ENCODE results near the gene SMNDC1. TPM values are rescaled to one million over a fixed set of nuclear protein-coding genes. Genes with fewer than 3 reads are reported as not detected.

SMNDC1 gene
- total and polyA plus RNA-seq, 10 of the 15 experiments (the other 5 are each of a cell fraction or from before 2014, with no cell fraction given) = 4.6 to 37.2 (median 18.1) TPM

DNA sequence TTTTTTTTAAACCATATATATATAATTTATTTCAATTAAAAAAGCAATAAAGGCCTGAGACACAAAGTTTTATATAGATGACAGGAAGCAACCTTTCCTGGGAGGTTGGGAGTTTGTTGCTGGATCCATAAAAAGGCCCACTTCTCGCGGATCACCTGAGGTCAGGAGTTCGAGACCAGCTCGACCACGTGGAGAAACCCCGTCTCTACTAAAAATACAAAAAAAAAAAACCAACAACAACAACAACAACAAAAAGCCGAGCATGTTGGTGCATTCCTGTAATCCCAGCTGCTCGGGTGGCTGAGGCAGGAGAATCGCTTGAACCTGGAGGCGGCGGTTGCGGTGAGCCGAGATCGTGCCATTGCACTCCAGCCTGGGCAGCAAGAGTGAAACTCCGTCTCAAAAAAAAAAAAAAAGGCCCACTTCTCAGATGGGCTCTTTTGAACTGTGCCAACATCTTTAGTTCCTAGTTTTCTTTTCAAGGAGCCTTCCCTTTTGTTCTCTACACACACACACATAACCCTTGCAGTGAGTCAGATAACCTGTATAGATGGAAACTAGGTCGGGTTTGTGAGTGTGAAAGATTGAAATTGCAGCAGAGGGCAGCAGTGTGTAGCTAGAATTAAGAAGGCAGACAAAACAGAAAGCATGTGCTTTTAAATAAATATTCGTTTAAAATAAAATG, 1.2 kb upstream of the SMNDC1 start (continued):
- TF ChIP-seq, protein P1, sequence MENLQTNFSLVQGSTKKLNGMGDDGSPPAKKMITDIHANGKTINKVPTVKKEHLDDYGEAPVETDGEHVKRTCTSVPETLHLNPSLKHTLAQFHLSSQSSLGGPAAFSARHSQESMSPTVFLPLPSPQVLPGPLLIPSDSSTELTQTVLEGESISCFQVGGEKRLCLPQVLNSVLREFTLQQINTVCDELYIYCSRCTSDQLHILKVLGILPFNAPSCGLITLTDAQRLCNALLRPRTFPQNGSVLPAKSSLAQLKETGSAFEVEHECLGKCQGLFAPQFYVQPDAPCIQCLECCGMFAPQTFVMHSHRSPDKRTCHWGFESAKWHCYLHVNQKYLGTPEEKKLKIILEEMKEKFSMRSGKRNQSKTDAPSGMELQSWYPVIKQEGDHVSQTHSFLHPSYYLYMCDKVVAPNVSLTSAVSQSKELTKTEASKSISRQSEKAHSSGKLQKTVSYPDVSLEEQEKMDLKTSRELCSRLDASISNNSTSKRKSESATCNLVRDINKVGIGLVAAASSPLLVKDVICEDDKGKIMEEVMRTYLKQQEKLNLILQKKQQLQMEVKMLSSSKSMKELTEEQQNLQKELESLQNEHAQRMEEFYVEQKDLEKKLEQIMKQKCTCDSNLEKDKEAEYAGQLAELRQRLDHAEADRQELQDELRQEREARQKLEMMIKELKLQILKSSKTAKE (IDR thresholded peaks at IDR 0.05; ENCODE audit: low read depth, poor library complexity, severe bottlenecking) = peak; percentile 18
- peak; percentile 87 for TF ChIP-seq RAD21 (IDR thresholded peaks at IDR 0.05; ENCODE audit: insufficient read depth, low read depth, low read length)
- TF ChIP-seq NBN (IDR thresholded peaks at IDR 0.05) = peak; percentile 71; the same call in 1 of the 2 replicates
- TF ChIP-seq TAF1 (IDR thresholded peaks at IDR 0.05; ENCODE audit: borderline replicate concordance, low read depth, low read length) = no peak

DNA sequence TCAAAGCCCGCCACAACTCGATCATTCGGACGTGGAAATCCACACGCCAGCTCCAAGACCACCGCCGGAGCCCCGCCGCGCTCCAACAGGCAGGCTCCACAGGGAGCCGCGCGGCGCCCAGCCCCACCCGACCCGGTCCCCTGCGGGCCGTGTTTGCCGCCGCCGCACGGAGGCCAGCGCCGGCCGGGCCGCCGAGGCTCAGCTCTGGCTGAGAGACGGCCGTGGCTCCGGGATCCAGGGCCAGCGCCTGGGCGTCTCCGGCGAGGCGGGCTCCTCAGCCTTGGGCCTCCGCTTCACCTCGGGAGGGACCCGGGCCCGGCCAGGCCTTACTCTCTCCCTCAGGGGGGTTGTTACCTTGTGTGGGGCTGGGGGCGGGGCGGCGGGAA, 333 bp downstream of the SMNDC1 start:
- in situ Hi-C loops (cut with MboI) (loop anchor here (10.0 to 25.0 kb wide), 2 partner anchors 370 to 1833 kb away; no protein-coding TSS in a partner anchor), intact Hi-C loops (cut with micrococcal nuclease; ENCODE audit: unreplicated experiment) (loop anchor here (10.0 kb wide), 2 partner anchors 620 to 700 kb away; no protein-coding TSS in a partner anchor)
- H3K27ac ChIP-seq (ENCODE audit: control insufficient read depth, insufficient read depth) = peak overlapping the region; percentile 88
- H3K9me3 ChIP-seq (replicated peaks; ENCODE audit: control insufficient read depth, insufficient read depth, low read length) = no peaks in the 10 kb centered on the region
- RAD21 ChIA-PET (ENCODE audit: unreplicated experiment) = interaction anchor here (0.6 to 6.9 kb wide), 16 partner anchors 23 to 1833 kb away, joined by 3 to 151 read pairs (median 5); partner anchors contain the start of genes BBIP1, SHOC2 and SMC3
- peak; percentile 72 for ATAC-seq
- no TSS peak for BruUV-seq (replicated peaks)
- no peaks in the 10 kb centered on the region for H3K27me3 ChIP-seq (replicated peaks in 1 of 2; ENCODE audit: control insufficient read depth in 2 of 2, insufficient read depth in 2 of 2, low read length in 1 of 2)
- no peak for FAIRE-seq
- H3K4me3 ChIP-seq = peak overlapping the region; percentile 81
- peak overlapping the region; percentile 92 for H3K9ac ChIP-seq (ENCODE audit: control insufficient read depth, insufficient read depth, low read length)
- peaks cover 47% of the 10 kb centered on the region for H3K79me2 ChIP-seq (ENCODE audit: control insufficient read depth, insufficient read depth, low read length)
- TF ChIP-seq BACH1 (IDR thresholded peaks at IDR 0.05; ENCODE audit: borderline replicate concordance) (0 out of 2 replicates have a peak, but pooled peaks have one; percentile 26), LARP7 (IDR thresholded peaks at IDR 0.05) (peak; percentile 87; the same call in 1 of the 2 replicates), SIN3A (IDR thresholded peaks at IDR 0.05; ENCODE audit: low read depth, low read length) (0 out of 2 replicates have a peak, but pooled peaks have one; percentile 64), MYB (IDR thresholded peaks at IDR 0.05; ENCODE audit: borderline replicate concordance, low read depth, low read length) (no peak), SMARCA5 (IDR thresholded peaks at IDR 0.05) (0 out of 2 replicates have a peak, but pooled peaks have one; percentile 64), DPF2 (IDR thresholded peaks at IDR 0.05) (0 out of 2 replicates have a peak, but pooled peaks have one; percentile 22), RB1 (IDR thresholded peaks at IDR 0.05; ENCODE audit: borderline replicate concordance) (peak; percentile 33; the same call in 1 of the 2 replicates)
- TF ChIP-seq, protein P2, sequence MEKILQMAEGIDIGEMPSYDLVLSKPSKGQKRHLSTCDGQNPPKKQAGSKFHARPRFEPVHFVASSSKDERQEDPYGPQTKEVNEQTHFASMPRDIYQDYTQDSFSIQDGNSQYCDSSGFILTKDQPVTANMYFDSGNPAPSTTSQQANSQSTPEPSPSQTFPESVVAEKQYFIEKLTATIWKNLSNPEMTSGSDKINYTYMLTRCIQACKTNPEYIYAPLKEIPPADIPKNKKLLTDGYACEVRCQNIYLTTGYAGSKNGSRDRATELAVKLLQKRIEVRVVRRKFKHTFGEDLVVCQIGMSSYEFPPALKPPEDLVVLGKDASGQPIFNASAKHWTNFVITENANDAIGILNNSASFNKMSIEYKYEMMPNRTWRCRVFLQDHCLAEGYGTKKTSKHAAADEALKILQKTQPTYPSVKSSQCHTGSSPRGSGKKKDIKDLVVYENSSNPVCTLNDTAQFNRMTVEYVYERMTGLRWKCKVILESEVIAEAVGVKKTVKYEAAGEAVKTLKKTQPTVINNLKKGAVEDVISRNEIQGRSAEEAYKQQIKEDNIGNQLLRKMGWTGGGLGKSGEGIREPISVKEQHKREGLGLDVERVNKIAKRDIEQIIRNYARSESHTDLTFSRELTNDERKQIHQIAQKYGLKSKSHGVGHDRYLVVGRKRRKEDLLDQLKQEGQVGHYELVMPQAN (conservative IDR thresholded peaks at IDR 0.05) = peak; percentile 69
- TF ChIP-seq, protein P3, sequence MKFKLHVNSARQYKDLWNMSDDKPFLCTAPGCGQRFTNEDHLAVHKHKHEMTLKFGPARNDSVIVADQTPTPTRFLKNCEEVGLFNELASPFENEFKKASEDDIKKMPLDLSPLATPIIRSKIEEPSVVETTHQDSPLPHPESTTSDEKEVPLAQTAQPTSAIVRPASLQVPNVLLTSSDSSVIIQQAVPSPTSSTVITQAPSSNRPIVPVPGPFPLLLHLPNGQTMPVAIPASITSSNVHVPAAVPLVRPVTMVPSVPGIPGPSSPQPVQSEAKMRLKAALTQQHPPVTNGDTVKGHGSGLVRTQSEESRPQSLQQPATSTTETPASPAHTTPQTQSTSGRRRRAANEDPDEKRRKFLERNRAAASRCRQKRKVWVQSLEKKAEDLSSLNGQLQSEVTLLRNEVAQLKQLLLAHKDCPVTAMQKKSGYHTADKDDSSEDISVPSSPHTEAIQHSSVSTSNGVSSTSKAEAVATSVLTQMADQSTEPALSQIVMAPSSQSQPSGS (IDR thresholded peaks at IDR 0.05; ENCODE audit: low read length) = no peak
- POLR2A ChIA-PET = interaction anchor here (0.6 to 1.9 kb wide), 11 partner anchors 15 to 537 kb away, joined by 3 to 10 read pairs (median 5); partner anchors contain the start of gene SMC3
- H4K20me1 ChIP-seq (ENCODE audit: control insufficient read depth, insufficient read depth) = 0 out of 2 replicates have a peak, but pooled peaks cover 4% of the 10 kb centered on the region
- peaks cover 7% of the 10 kb centered on the region; the same call in 1 of the 2 replicates for H3K4me1 ChIP-seq (ENCODE audit: control insufficient read depth, insufficient read depth, low read length)
- peak overlapping the region; percentile 86; the same call in 1 of the 2 replicates for H3K4me2 ChIP-seq (ENCODE audit: control insufficient read depth, insufficient read depth)
- CTCF ChIA-PET = interaction anchor here (0.8 to 7.0 kb wide), 19 partner anchors 8 to 309 kb away, joined by 3 to 191 read pairs (median 6); no protein-coding TSS in a partner anchor
- SMC1A ChIA-PET (ENCODE audit: uncharacterized antibody, unreplicated experiment) = interaction anchor here (0.8 to 5.4 kb wide), 16 partner anchors 8 to 589 kb away, joined by 3 to 69 read pairs (median 4); no protein-coding TSS in a partner anchor
- peaks cover 0 to 14% of the 10 kb centered on the region in 2 experiments; a peak in 2 of 4 replicates for H3K36me3 ChIP-seq (ENCODE audit: control insufficient read depth in 2 of 2, insufficient read depth in 2 of 2, low read length in 1 of 2)
- no peak for DNase-seq (ENCODE audit: low read depth, low spot score)
- 2% methylated on average over 27 of the region's 42 CpGs for WGBS (ENCODE audit: insufficient coverage, insufficient replicate concordance, low lambda C conversion rate, missing lambda C conversion rate)
- peak overlapping the region; percentile 42 for H2AFZ ChIP-seq (ENCODE audit: control insufficient read depth, low read depth, low read length)
